ENCODE data around the gene CARD10. TPM values are rescaled to one million over a fixed set of nuclear protein-coding genes. Genes with fewer than 3 reads are reported as not detected.
"Not testable (repeated sequence)": the region's sequence is repeated elsewhere in the genome, so short reads cannot be mapped to it uniquely, and the experiment has no call there.

Gene CARD10
- total RNA-seq, 1 experiment from 2014 or later = 22.7 TPM

DNA sequence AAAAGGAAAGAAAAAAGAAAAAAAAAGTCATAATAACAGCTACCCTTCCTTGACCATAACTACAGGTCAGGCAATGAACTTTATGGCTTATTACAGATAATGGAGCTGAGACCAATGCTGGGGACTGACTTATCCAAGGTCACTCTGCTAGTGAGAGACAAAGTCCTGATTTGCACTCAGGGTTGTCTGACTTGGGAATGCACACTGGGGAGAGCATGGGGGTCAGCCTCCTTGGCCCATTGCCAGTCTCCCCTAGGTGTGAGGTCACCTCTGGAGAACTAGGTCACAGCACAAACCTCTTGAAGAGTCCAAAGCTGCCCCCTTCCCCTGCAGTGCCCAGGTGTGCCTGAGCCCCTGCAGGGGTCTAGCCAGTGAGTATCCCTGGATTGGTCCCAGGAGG is 35.8 kb upstream of the CARD10 start:
- Mint-ChIP-seq H3K36me3 (ENCODE audit: insufficient read depth, unreplicated experiment) (peaks cover 10% of the 10 kb centered on the region), H3K27me3 (ENCODE audit: insufficient read depth, unreplicated experiment) (no peaks in the 10 kb centered on the region), H3K4me1 (ENCODE audit: insufficient read depth, unreplicated experiment) (peaks cover 4% of the 10 kb centered on the region), H3K9me3 (ENCODE audit: unreplicated experiment) (no peaks in the 10 kb centered on the region), H3K27ac (ENCODE audit: low read depth, unreplicated experiment) (no peak overlapping the region), H3K4me3 (ENCODE audit: unreplicated experiment) (no peak overlapping the region)
- CTCF ChIA-PET = interaction anchor here (1.0 to 1.1 kb wide), 2 partner anchors 9 to 12 kb away, joined by 3 to 4 read pairs; no protein-coding TSS in a partner anchor
- TF ChIP-seq, protein P1, sequence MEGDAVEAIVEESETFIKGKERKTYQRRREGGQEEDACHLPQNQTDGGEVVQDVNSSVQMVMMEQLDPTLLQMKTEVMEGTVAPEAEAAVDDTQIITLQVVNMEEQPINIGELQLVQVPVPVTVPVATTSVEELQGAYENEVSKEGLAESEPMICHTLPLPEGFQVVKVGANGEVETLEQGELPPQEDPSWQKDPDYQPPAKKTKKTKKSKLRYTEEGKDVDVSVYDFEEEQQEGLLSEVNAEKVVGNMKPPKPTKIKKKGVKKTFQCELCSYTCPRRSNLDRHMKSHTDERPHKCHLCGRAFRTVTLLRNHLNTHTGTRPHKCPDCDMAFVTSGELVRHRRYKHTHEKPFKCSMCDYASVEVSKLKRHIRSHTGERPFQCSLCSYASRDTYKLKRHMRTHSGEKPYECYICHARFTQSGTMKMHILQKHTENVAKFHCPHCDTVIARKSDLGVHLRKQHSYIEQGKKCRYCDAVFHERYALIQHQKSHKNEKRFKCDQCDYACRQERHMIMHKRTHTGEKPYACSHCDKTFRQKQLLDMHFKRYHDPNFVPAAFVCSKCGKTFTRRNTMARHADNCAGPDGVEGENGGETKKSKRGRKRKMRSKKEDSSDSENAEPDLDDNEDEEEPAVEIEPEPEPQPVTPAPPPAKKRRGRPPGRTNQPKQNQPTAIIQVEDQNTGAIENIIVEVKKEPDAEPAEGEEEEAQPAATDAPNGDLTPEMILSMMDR (IDR thresholded peaks at IDR 0.05; ENCODE audit: unreplicated experiment) = no peak
- DNase-seq (ENCODE audit: unreplicated experiment) = no peak
- POLR2A ChIA-PET = no interaction called here
- intact Hi-C loops (cut with micrococcal nuclease) = no loop called here
- no TSS peak for BruUV-seq (replicated peaks)

DNA sequence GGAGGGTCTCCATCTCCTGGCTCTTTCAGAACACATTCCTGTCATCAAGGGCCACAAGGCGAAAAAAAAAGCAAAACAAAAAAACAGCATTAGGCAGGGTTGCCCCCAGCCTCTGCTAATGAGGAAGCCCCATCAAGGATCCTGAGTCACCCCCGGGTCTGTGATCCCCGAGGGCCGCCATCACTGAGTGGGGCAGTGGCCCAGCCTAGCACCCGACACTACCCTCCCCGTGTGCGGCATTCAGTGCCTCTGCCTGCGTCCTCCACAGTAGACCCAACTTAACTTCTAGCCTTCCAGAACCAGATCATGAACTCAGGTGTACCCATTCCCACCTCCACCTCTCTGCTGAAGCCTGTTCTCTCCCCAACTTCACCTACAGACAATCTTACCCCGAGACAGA is 34.5 kb upstream of the CARD10 start:
- no peak overlapping the region for H3K4me3 Mint-ChIP-seq (ENCODE audit: unreplicated experiment)
- peaks cover 4% of the 10 kb centered on the region for H3K4me1 Mint-ChIP-seq (ENCODE audit: insufficient read depth, unreplicated experiment)
- BruUV-seq (replicated peaks) = no TSS peak

DNA sequence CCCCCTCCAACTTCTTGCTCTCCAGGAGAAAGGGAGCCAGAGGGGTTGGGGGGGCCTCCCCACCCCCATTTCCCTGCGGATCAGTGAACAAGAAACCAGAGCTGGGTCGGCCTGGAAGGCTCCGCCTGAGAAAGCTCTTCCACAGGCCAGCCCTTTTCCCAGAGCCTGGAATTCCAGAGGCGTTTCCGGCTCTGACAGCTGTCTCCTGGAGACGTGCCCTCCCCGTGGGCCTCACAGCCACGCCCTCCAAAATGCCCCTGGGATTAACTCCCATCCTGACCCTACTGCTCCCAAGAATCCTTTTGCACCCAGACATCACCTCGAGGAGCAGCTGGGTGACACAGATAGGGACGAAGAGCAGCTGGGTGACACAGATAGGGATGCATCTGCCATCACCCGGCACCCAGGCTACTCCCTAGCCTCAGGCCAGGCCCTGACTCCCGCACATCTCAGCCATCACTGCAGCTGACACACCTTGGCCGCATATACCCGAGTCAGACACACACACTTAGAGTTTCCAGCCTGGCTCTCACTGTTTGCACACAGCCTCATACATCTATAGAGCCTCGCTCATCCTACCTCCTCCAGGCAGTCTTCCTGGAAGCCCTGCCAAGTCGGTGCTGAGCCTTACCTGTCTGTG is 33.4 kb upstream of the CARD10 start:
- TF ChIP-seq, protein P1 (IDR thresholded peaks at IDR 0.05; ENCODE audit: unreplicated experiment) = no peak

More for the DNA sequence above, 34.5 kb upstream of the CARD10 start:
- intact Hi-C loops (cut with micrococcal nuclease) = no loop called here
- ChIA-PET CTCF (interaction anchor here (0.6 to 16.7 kb wide), 3 partner anchors 10 to 236 kb away, joined by 3 to 667 read pairs (median 3); partner anchors contain the start of gene CDC42EP1), POLR2A (interaction anchor here (1.7 kb wide), 1 partner anchor 10 kb away, joined by 7 read pairs; no protein-coding TSS in a partner anchor)
- DNase-seq (ENCODE audit: unreplicated experiment) = no peak
- TF ChIP-seq, protein P1 (IDR thresholded peaks at IDR 0.05; ENCODE audit: unreplicated experiment) = no peak
- Mint-ChIP-seq H3K36me3 (ENCODE audit: insufficient read depth, unreplicated experiment) (peaks cover 10% of the 10 kb centered on the region), H3K9me3 (ENCODE audit: unreplicated experiment) (no peaks in the 10 kb centered on the region), H3K27me3 (ENCODE audit: insufficient read depth, unreplicated experiment) (no peaks in the 10 kb centered on the region), H3K27ac (ENCODE audit: low read depth, unreplicated experiment) (no peak overlapping the region)

DNA sequence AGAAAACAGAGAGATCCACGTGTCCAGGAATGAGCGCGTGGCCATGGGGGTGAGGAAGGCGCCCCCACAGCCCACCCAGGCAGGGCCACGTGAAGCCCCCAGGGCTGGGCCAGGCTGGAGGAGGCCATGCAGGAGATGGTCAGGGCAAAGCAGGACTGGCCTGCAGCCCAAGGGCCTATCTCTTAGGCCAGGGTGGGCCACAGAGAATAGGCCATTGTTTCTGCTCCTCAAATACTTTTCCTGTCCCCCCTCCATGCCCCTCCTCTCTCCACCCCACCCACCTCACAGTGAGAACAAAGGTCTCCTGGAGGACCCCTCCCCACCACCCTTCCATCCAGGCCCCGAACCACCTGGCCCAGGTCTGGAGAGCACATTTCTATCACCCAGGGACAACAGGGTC is 32.8 kb upstream of the CARD10 start:
- POLR2A ChIA-PET = interaction anchor here (1.7 to 1.8 kb wide), 2 partner anchors 10 to 12 kb away, joined by 4 to 7 read pairs; no protein-coding TSS in a partner anchor
- intact Hi-C loops (cut with micrococcal nuclease) = no loop called here
- no peak overlapping the region for H3K4me3 Mint-ChIP-seq (ENCODE audit: unreplicated experiment)
- peaks cover 4% of the 10 kb centered on the region for H3K4me1 Mint-ChIP-seq (ENCODE audit: insufficient read depth, unreplicated experiment)
- TF ChIP-seq, protein P1 (IDR thresholded peaks at IDR 0.05; ENCODE audit: unreplicated experiment) = no peak
- H3K27me3 Mint-ChIP-seq (ENCODE audit: insufficient read depth, unreplicated experiment) = no peaks in the 10 kb centered on the region
- H3K27ac Mint-ChIP-seq (ENCODE audit: low read depth, unreplicated experiment) = no peak overlapping the region
- no peaks in the 10 kb centered on the region for H3K9me3 Mint-ChIP-seq (ENCODE audit: unreplicated experiment)
- DNase-seq (ENCODE audit: unreplicated experiment) = no peak
- CTCF ChIA-PET = interaction anchor here (0.7 to 16.7 kb wide), 3 partner anchors 12 to 40 kb away, joined by 3 to 667 read pairs (median 13); partner anchors contain the start of gene CDC42EP1
- BruUV-seq (replicated peaks) = no TSS peak
- peaks cover 2% of the 10 kb centered on the region for H3K36me3 Mint-ChIP-seq (ENCODE audit: insufficient read depth, unreplicated experiment)

More for the DNA sequence above, 33.4 kb upstream of the CARD10 start:
- ChIA-PET CTCF (interaction anchor here (0.6 to 16.7 kb wide), 3 partner anchors 10 to 13 kb away, joined by 3 to 667 read pairs (median 3); partner anchors contain the start of gene CDC42EP1), POLR2A (interaction anchor here (1.7 to 1.8 kb wide), 2 partner anchors 9 to 11 kb away, joined by 4 to 7 read pairs; no protein-coding TSS in a partner anchor)
- H3K27me3 Mint-ChIP-seq (ENCODE audit: insufficient read depth, unreplicated experiment) = no peaks in the 10 kb centered on the region
- no peak overlapping the region for H3K4me3 Mint-ChIP-seq (ENCODE audit: unreplicated experiment)
- H3K9me3 Mint-ChIP-seq (ENCODE audit: unreplicated experiment) = no peaks in the 10 kb centered on the region
- H3K36me3 Mint-ChIP-seq (ENCODE audit: insufficient read depth, unreplicated experiment) = peaks cover 5% of the 10 kb centered on the region
- intact Hi-C loops (cut with micrococcal nuclease) = no loop called here
- BruUV-seq (replicated peaks) = no TSS peak
- H3K4me1 Mint-ChIP-seq (ENCODE audit: insufficient read depth, unreplicated experiment) = peaks cover 4% of the 10 kb centered on the region
- H3K27ac Mint-ChIP-seq (ENCODE audit: low read depth, unreplicated experiment) = no peak overlapping the region
- peak; percentile 21 for DNase-seq (ENCODE audit: unreplicated experiment)

DNA sequence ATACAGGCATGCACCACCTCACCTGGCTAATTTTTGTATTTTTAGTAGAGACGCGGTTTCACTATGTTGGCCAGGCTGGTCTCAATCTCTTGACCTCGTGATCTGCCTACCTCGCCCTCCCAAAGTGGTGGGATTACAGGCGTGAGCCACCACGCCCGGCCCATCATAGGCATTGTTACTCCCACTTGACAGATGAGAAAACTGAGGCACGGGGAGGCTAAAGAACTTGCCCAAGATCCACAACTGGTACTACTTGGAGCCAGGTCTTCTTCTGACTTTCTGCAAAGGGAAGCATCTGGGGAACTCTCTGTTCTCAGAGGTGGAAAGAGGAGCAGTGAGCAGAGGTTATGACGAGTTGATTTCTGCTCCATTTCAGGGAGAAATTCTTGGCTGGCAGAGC is 31.7 kb upstream of the CARD10 start:
- POLR2A ChIA-PET = interaction anchor here (0.6 to 1.8 kb wide), 2 partner anchors 11 to 774 kb away, joined by 3 to 4 read pairs; no protein-coding TSS in a partner anchor
- H3K4me3 Mint-ChIP-seq (ENCODE audit: unreplicated experiment); DNase-seq (ENCODE audit: unreplicated experiment); BruUV-seq (replicated peaks); H3K27me3 Mint-ChIP-seq (ENCODE audit: insufficient read depth, unreplicated experiment); H3K9me3 Mint-ChIP-seq (ENCODE audit: unreplicated experiment); intact Hi-C loops (cut with micrococcal nuclease); H3K36me3 Mint-ChIP-seq (ENCODE audit: insufficient read depth, unreplicated experiment); H3K27ac Mint-ChIP-seq (ENCODE audit: low read depth, unreplicated experiment): not testable (repeated sequence)
- CTCF ChIA-PET = interaction anchor here (3.4 to 16.7 kb wide), 2 partner anchors 13 to 41 kb away, joined by 13 to 667 read pairs; partner anchors contain the start of gene CDC42EP1
- peaks cover 12% of the 10 kb centered on the region for H3K4me1 Mint-ChIP-seq (ENCODE audit: insufficient read depth, unreplicated experiment)
